SK-N-MC (cell line): ENCODE data around the gene PCBP3.

Experiments
- EZH2 ChIP-seq: fragments of 200-600 bp; sonication (generic); IDR thresholded peaks from one replicate; pipeline ENCODE4 v1.6.1; 2017; ENCODE audit warnings: antibody characterized with exemption
- POLR2AphosphoS5 ChIP-seq: IDR thresholded peaks from 2 replicates; pipeline ENCODE4 v1.6.1; 2012; ENCODE audit warnings: mild to moderate bottlenecking, low read depth, low read length, borderline replicate concordance

DNA sequence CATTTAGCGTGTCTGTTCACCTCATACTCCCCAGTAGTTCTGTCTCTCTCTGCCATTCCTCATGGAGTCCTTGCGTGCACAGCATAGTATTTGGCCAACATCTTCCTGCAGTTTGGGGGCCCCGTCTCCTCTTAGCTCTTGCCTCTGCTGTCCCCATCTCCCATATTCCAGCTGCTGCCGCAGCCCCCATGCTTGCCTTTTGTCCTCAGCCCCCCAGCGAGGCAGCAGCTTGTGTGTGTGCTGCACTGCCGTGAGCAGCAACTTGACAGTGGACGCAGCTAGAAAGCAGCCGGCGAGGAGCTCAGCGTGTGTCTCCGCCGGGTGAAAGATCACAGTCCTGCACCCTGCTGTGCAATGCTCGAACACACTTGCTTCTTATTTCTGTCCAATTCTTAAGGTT is 173.8 kb downstream of the PCBP3 start:
- no peak for TF ChIP-seq EZH2
- TF ChIP-seq POLR2AphosphoS5, result no peak
